ENCODE data around the gene ZNF664. TPM values are rescaled to one million over a fixed set of nuclear protein-coding genes. Genes with fewer than 3 reads are reported as not detected.
A peak's percentile ranks its signal among the peaks of the same experiment; 100 is the strongest.

ZNF664 gene
- total and polyA plus RNA-seq, 9 of the 15 experiments (the other 6 are each of a cell fraction or from before 2014, with no cell fraction given), result 3.3 to 101 (median 63.6) TPM

GRCh38 chr12:123991372-123991951 is 18.4 kb downstream of the ZNF664 start (continued):
- peak; percentile 6; the same call in 1 of the 2 replicates for TF ChIP-seq MAFF (IDR thresholded peaks at IDR 0.05; ENCODE audit: low read length)
- no peak for TF ChIP-seq CGGBP1 (CRISPR knock-in tag; IDR thresholded peaks at IDR 0.05)
- peak; percentile 54; the same call in 1 of the 2 replicates for TF ChIP-seq JUND (IDR thresholded peaks at IDR 0.05; ENCODE audit: borderline replicate concordance, low read depth, low read length)
- TF ChIP-seq JUND (tag; IDR thresholded peaks at IDR 0.05; ENCODE audit: borderline replicate concordance, low read depth, low read length), result peak; percentile 80
- TF ChIP-seq CHD2 (IDR thresholded peaks at IDR 0.05; ENCODE audit: low read depth, low read length), result no peak
- TF ChIP-seq ZNF253 (CRISPR knock-in tag; conservative IDR thresholded peaks at IDR 0.05), result no peak
- TF ChIP-seq ZNF184 (CRISPR knock-in tag; IDR thresholded peaks at IDR 0.05), result no peak
- TF ChIP-seq RCOR1 (IDR thresholded peaks at IDR 0.05; ENCODE audit: borderline replicate concordance in 1 of 2, low read depth in 2 of 2, low read length in 2 of 2), result peak in 1 of 2 experiments; percentile 73; a peak in 1 of 4 replicates
- peak; percentile 36; the same call in 1 of the 2 replicates for TF ChIP-seq ZNF584 (CRISPR knock-in tag; IDR thresholded peaks at IDR 0.05; ENCODE audit: low read depth)
- TF ChIP-seq CTBP1 (IDR thresholded peaks at IDR 0.05; ENCODE audit: borderline replicate concordance), result peak; percentile 88
- TF ChIP-seq TFE3 (CRISPR knock-in tag; IDR thresholded peaks at IDR 0.05), result no peak
- no peak for TF ChIP-seq SNAPC5 (CRISPR knock-in tag; IDR thresholded peaks at IDR 0.05)
- TF ChIP-seq TAL1 (IDR thresholded peaks at IDR 0.05), result no peak
- no peak for TF ChIP-seq ZBTB2 (IDR thresholded peaks at IDR 0.05)
- TF ChIP-seq MEF2D (tag; conservative IDR thresholded peaks at IDR 0.05; ENCODE audit: low read depth), result no peak
- TF ChIP-seq NR2C2 (CRISPR knock-in tag; IDR thresholded peaks at IDR 0.05), result no peak
- TF ChIP-seq NR2C2 (tag; IDR thresholded peaks at IDR 0.05), result peak; percentile 61
- TF ChIP-seq RAD51 (IDR thresholded peaks at IDR 0.05; ENCODE audit: borderline replicate concordance, low read depth), result no peak
- no peak for TF ChIP-seq HNRNPH1 (optimal IDR thresholded peaks at IDR 0.05; ENCODE audit: low read depth, low read length)
- TF ChIP-seq CHD4 (IDR thresholded peaks at IDR 0.05; ENCODE audit: insufficient read depth, insufficient replicate concordance, low read depth, low read length, poor library complexity, severe bottlenecking), result no peak
- no peak for TF ChIP-seq FOXM1 (IDR thresholded peaks at IDR 0.05; ENCODE audit: low read depth)
- TF ChIP-seq FOXM1 (CRISPR knock-in tag; IDR thresholded peaks at IDR 0.05; ENCODE audit: low read depth), result no peak
- peak; percentile 63; the same call in 1 of the 2 replicates for TF ChIP-seq TEAD4 (IDR thresholded peaks at IDR 0.05; ENCODE audit: low read length)
- no peak for TF ChIP-seq TEAD4 (CRISPR knock-in tag; IDR thresholded peaks at IDR 0.05; ENCODE audit: borderline replicate concordance)
- no peak for TF ChIP-seq MCM5 (IDR thresholded peaks at IDR 0.05; ENCODE audit: low read depth)
- TF ChIP-seq BRF2 (IDR thresholded peaks at IDR 0.05; ENCODE audit: borderline replicate concordance, insufficient read depth, insufficient read length), result no peak
